ENCODE measurements around the gene KL. TPM values are rescaled to one million over a fixed set of nuclear protein-coding genes. Genes with fewer than 3 reads are reported as not detected.

KL gene
- polyA plus RNA-seq, 5 donors: 6.2 to 9.0 (median 8.2) TPM

DNA sequence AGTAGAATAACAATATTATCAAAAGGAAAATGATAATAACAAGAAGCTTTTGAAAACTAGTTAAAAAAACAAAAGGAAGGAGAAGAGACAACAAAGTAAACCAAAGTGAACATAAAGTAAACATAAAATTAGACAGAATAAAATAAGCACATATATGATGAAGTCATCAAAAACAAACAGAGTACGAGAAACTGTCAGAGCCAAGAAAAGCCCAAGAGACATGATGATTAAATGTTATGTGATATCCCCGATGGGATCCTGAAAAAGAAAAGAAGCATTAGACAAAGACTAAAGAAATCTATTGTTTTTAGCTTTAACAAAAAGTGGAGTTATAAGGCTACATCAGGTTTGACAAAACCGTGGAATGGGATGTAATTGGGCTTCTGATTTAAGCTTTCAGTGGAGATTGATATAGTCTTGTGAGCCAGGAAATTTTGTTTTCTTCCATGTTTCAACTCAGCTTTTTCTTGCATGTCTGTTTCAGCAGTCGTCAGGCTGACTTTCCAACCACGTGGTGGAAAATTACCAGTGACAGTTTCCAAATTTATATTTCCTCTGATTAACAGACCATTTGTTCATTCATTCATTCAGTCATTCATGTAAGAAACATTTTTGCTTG lies 64.9 kb downstream of the KL start:
- no peak for DNase-seq

DNA sequence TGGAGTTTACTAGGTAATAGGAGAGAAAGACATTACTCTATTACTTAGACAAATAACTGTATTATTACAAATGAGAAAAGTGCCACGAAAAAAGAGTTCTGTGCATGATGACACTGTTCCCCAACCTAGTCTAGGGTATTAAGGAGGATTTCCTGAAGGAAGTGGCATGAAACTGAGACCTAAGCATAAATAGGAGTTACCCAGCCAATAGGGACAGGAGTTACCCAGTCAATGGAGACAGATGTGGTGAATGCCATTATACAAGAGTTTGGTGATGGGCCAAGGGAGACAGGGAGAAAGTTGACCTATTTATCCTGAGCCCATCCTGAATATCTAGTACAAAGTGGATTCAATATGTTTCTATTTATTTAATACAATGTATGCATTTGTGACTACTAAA lies 65.4 kb downstream of the KL start:
- DNase-seq: no peak

GRCh38 chr13:33083054-33083453 lies 66.8 kb downstream of the KL start:
- no peak for DNase-seq

DNA sequence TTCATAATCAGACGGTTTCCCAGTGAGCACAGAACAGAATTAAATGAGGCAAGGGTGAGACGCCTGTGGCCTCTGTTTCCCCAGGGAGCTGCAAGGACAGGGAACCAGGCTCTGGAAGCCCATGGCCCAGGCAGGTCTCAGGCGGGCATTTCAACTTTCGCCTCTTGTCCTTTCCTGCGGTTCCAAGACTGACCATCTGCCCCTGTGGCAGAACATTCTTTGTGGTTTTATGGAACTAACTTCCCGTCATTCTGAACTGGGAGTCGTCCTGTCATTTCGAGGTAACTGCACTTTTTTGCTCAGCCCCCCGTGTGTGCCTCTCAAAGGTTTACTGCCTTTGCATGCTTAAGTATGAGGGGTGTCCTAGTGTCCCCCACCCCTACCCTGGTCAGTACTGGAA lies 70.9 kb downstream of the KL start:
- no peak for DNase-seq

GRCh38 chr13:33087790-33088189 lies 71.6 kb downstream of the KL start:
- DNase-seq: no peak

GRCh38 chr13:33089311-33089710 lies 73.1 kb downstream of the KL start:
- no peak for DNase-seq

DNA sequence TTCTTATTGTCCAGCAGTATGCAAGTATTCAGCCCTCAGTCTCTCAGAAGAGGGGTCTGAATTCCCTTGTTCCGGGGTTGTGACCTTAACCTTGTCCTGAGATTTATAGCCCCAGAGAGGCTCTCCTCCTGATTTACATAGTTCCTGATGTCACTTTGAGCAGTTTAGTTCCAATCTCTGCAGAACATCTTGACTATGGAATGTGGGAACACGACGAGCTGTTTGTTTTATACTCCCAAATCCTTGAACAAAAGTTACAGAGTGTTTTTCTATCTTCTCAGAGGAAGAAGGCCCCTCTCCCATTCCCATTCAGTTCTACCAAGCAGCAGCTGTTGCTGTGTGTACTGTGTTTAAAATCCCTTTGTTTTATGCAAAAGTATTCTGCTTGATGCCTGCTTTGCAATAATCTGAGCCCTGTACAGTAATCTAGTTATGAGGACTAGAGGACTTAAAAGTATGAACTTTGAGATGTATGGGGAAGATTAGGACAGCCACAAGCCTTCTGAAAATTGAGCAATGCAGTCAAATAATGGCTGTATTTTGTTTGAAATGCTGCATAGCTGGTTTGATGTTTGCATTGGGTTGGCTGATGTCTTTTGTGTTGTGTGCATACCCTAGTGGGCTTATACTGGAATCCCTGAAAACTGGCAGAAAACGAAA lies 74.7 kb downstream of the KL start:
- no peak for DNase-seq

DNA sequence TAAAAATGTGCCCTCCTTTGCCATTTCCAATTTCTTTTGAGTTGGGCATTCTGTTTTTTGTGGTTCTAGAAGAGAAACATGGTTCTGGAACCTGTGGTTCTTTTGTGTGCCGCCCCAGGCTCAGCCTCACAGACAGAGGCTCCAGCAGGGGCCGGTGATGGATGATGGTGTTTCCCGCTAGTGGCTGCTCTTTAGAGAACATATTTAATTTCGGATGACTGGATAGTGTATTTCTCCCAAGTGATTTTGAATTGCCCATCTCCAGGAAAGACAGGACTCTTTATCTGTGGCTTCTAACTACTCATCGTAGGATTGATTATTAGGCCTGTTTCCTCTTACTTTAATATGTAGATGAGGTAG lies 75.2 kb downstream of the KL start:
- no peak for DNase-seq

GRCh38 chr13:33092073-33092987 lies 76.1 kb downstream of the KL start:
- DNase-seq: no peak

- DNase-seq: no peak
Observed at GRCh38 chr13:33096886-33097605, 80.8 kb downstream of the KL start.

- no peak for DNase-seq
Observed at GRCh38 chr13:33099860-33100259, 83.6 kb downstream of the KL start.

- DNase-seq: no peak
Observed at GRCh38 chr13:33100886-33101285, 84.7 kb downstream of the KL start.

- DNase-seq: no peak
Observed at GRCh38 chr13:33101835-33102234, 85.6 kb downstream of the KL start.

- DNase-seq: no peak
Observed at GRCh38 chr13:33103457-33103856, 87.2 kb downstream of the KL start.

- DNase-seq: no peak
Observed at GRCh38 chr13:33105387-33106005, 89.3 kb downstream of the KL start.

DNA sequence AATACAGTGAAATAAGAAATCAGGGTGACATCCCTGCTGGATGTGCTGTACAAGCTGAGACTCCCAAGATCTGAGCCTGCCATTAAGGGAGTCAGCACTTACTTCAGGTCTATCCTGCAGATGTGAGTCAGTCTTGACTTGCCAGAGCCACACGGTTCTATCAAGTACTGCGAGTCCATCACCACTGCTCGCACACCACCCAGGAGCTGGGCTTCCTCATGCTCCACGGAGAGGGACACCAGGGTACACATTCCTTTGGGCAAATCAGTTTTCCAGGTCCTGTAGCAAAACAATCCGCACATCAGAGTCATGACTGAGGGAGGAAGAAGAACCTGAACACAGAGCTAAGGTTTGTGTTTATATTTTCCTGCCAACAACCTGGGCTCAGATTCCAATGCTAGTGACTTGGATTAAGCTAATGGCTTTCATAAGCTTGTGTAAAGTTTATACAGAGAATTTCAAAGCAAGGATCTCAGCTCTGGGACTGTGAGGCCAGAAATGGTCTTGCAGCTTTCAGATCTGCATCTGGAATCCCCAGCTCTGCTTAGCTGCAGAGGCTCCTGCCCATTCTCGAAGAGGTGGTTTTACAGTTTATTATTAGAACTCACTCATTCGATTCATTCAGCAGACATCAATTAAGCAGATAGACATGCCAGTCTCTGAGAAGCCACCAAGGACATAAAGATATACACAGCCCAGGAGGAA lies 90.6 kb downstream of the KL start:
- DNase-seq: no peak

DNA sequence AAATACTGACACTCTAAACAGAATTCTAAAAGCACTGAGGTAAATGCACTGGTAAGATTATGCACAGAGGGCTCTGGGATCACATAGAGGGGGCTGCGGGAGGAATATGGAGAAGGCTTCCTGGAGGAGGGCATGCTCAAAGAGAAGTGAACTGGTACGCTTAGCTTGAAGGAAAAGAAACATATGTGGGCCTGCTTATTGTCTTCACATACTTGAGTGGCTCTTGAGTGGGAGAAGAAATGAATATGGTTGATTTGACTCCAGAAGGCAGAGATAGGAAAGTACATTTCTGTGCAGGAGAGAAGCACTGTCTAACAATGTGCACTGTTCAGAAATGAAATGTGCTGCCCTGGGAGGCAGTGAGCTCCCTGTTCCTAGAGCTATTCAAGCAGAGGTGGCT lies 91.1 kb downstream of the KL start:
- no peak for DNase-seq

- no peak for DNase-seq
Observed at GRCh38 chr13:33108620-33109019, 92.4 kb downstream of the KL start.

GRCh38 chr13:33109271-33109697 lies 93.1 kb downstream of the KL start:
- no peak for DNase-seq

DNA sequence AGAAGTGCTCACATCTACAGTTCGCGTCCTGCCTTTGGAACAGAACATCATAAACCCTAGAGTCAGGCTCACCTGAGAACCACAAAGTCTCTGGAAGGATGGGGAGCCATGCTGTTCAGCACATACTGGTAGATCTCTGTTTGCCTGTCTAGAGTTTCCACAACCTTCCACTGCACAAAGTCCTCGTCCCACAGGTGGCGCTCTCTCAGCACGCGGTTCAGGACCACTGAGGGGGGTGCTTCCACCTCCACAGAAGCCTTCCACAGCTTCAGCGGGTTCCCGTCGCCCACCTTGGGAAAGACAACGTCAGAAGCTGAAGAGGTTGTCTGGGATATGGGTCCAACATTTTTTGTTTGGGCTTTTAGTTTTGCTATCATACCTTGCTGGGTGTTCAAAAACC lies 93.6 kb downstream of the KL start:
- DNase-seq: no peak

DNA sequence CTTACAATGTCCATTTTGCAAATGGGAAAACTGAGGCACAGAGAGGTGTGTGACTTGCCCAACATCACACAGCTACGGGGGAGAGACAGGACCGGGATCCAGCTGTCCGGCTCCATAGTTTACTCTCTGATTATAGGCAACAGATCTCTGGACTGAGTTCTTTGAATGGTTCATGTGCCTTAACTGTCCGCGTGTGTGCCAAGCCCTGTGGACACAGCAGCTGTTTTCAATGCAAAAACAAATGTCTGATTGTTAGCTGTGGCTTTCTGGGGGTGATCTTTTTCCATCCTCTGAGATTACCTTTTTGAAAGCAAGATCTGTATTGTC lies 94.1 kb downstream of the KL start:
- no peak for DNase-seq
